WTC11 (cell line): Measurements from ENCODE around the gene NELFA.

ENCODE experiments used
- CREB1 ChIP-seq: sonication (generic); formaldehyde crosslinking; IDR thresholded peaks from 2 replicates; pipeline ENCODE4 v1.8.0; 2023; ENCODE audit warnings: mild to moderate bottlenecking, missing genetic modification reagents
- FOXJ3 ChIP-seq: sonication (generic); formaldehyde crosslinking; IDR thresholded peaks from 2 replicates; pipeline ENCODE4 v1.9.0; 2021; ENCODE audit warnings: missing genetic modification reagents, mild to moderate bottlenecking, borderline replicate concordance
- ZNF416 ChIP-seq: fragments of 250-450 bp; sonication (Bioruptor Pico); IDR thresholded peaks from 2 replicates; pipeline ENCODE4 v1.9.0; 2021; ENCODE audit warnings: mild to moderate bottlenecking, inconsistent platforms
- TF ChIP-seq, protein P1 (sequence below): fragments of 200-600 bp; IDR thresholded peaks from 2 replicates; pipeline ENCODE4 v1.8.0; 2022; ENCODE audit warnings: antibody characterized with exemption

GRCh38 chr4:1992468-1993168, 16.2 kb downstream of the NELFA start:
- TF ChIP-seq, protein P1, sequence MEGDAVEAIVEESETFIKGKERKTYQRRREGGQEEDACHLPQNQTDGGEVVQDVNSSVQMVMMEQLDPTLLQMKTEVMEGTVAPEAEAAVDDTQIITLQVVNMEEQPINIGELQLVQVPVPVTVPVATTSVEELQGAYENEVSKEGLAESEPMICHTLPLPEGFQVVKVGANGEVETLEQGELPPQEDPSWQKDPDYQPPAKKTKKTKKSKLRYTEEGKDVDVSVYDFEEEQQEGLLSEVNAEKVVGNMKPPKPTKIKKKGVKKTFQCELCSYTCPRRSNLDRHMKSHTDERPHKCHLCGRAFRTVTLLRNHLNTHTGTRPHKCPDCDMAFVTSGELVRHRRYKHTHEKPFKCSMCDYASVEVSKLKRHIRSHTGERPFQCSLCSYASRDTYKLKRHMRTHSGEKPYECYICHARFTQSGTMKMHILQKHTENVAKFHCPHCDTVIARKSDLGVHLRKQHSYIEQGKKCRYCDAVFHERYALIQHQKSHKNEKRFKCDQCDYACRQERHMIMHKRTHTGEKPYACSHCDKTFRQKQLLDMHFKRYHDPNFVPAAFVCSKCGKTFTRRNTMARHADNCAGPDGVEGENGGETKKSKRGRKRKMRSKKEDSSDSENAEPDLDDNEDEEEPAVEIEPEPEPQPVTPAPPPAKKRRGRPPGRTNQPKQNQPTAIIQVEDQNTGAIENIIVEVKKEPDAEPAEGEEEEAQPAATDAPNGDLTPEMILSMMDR, result peak; percentile 49; the same call in 1 of the 2 replicates
- TF ChIP-seq ZNF416 (CRISPR knock-in tag) (no peak), FOXJ3 (CRISPR knock-in tag) (no peak), CREB1 (no peak)
